ENCODE measurements around the gene SLC17A9.

SLC17A9 gene

GRCh38 chr20:62938105-62938888 lies 14.2 kb upstream of the SLC17A9 start, which contains the start of gene GID8:
TSS of gene GID8 (plus strand) at chr20:62938147. CDS start at chr20:62941503, 3,356 bp downstream.
- DNase-seq (ENCODE audit: low read depth), result no peak

DNA sequence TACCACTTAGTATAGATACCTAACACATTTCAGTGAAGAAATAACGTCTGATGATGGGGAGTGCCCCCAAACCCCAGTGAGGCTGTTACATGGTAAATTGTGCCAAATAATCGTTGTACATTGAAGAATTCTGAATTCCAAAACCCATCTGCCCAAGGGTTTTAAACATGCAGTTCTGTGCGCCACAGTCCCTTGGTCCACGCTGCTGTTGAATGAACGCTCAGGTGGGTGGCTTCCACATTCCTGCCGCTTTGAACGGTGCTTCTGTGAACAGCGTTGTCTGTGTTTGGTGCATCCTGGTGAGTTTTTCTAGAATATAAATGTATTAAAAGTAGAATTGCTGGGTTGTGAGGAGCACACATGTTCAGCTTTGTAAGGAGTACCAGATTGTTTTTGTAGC lies 11.6 kb upstream of the SLC17A9 start:
- no peak for DNase-seq (ENCODE audit: low read depth)

- DNase-seq (ENCODE audit: low read depth), result no peak
Measured at GRCh38 chr20:62941792-62942191, 10.7 kb upstream of the SLC17A9 start.

DNA sequence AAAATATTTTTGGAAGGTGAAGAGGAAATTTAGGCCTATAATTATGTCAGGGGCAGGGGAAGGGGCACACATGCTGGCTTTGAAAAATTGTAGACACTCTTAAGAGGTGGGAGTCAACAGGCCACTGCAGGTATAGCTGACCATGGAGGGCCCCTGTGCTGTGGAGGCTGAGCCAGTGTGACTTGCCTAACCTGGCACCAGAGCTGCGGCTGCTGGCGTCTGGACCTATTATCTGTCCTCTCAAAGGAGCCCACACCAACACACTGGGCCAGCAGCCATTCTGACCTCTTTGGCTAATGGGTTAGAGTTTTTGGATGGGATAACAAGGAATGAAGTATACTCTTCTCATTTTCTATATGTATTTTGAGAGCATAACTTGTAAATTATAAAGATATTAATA lies 10.1 kb upstream of the SLC17A9 start:
- no peak for DNase-seq (ENCODE audit: low read depth)

GRCh38 chr20:62943396-62943795 lies 9.1 kb upstream of the SLC17A9 start:
- DNase-seq (ENCODE audit: low read depth), result no peak

- DNase-seq (ENCODE audit: low read depth), result no peak
Measured at GRCh38 chr20:62944184-62944583, 8.3 kb upstream of the SLC17A9 start.

DNA sequence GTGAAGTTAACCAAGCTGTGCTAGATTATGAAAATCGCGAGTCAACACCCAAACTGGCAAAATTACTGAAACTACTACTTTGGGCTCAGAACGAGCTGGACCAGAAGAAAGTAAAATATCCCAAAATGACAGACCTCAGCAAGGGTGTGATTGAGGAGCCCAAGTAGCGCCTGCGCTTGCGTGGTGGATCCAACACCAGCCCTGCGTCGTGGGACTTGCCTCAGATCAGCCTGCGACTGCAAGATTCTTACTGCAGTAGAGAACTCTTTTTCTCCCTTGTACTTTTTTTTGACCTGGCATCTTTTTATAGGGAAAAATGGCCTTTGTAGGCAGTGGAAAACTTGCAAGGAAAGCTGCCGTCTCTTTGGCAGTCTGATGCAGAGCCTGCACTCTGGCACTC lies 7.8 kb upstream of the SLC17A9 start:
- no peak for DNase-seq (ENCODE audit: low read depth)

- DNase-seq (ENCODE audit: low read depth), result no peak
Measured at GRCh38 chr20:62945771-62946339, 6.7 kb upstream of the SLC17A9 start.

DNA sequence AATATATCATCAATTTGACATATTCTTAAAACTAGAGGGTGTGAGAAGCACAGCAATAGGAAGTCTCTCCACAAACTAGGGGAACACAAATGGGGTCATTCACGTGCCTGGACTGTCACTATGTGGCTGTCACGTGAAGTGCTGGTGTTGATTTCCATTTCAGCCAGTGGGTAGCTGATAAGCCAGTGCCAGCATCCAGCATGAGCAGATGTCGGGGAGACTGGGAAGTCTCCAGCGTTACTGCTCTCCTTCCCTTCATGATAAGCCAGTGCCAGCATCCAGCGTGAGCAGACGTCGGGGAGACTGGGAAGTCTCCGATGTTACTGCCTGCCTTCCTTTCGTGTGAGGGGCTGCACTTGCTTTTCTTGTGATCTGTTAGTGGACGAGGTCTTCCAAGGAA lies 5.6 kb upstream of the SLC17A9 start:
- no peak for DNase-seq (ENCODE audit: low read depth)

DNA sequence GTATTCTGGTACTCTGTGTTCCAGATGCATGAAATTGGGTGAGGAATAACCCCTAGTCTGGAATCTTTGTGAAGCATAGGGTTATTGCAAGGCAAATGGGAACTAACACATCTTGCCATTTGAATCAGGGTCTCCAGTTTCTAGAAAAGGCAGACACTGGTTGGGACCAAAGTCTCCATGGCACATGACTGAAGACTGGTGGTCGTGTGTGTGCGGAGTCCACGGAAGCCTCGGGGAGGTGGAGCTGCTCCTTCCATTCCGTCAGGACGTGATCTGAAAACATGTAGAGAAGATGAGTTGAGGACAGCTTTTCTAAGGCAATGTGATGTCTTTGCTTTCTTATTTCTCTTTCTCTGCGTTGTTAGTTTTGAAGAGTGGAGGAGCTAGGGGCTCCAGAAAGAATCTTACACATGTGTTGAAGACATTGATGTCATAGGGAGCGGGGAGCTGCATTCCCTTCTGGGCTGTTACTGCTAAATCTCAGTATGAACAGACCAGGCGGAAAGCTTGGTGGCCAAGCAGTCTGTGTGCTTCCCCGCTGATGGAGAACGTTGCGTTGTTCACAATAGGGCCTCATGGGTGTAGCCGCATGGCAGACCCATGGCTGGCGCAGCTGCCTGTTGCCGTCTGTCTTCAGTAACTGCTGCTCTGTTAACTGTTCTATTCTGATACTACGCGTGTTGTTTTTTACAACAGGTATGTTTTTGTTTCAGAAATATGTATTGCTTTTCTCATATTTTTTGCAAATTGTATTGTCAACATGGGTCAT lies 4.8 kb upstream of the SLC17A9 start:
- no peak for DNase-seq (ENCODE audit: low read depth)

DNA sequence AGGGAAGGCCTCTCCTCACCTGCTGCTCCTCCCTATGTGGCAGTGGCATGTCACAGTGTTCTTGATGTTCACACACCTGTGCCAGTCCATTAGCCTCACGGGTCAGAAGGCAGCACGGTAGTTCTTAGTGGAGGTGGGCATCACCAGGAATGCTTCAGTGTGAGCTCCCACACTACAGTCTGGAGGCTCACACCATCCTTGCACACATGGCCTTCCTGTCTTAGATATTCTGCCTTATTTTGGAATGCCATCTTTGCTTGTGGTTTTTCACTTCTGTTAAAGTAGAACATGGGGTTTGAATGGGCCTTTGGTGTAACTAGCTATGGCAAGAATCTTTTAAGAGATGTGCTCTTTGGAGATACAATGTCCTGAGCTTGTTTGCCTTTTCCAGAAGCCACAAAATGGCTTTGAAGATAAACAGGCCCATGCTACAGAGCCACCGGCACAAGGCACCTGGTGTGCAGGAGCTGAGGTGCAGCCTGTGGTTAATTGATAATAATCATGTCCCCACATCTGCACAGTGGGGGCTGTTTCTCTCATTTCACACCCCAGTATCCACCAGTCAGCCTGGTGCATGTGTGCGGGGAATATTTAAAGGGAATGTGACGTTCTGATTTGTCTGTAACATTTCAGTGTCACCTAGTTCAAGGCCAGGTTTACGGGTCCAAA lies 3.2 kb upstream of the SLC17A9 start:
- DNase-seq (ENCODE audit: low read depth), result no peak

DNA sequence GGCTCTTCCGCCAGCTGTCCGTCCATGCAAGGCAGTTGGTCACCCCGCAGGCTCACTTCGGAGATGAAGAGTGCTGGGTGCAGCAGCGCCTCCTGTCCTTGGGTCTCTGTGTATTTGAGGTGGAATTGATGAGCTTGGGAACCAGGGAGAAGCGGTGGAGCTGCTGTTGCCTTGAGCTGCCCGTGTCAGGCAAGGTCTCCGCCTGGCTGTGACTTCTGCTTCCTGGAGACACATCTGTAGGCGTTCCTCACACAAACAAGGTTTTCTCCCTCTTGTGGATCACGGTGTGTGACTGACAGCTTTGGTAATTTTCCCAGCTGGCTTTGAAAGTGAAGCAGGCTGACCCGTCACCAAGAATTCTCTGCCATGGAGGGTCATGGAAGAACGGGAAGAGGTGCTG lies 2.5 kb upstream of the SLC17A9 start:
- DNase-seq (ENCODE audit: low read depth), result no peak

GRCh38 chr20:62950741-62951140 lies 1.8 kb upstream of the SLC17A9 start:
- DNase-seq (ENCODE audit: low read depth), result no peak

- no peak for DNase-seq (ENCODE audit: low read depth)
Measured at GRCh38 chr20:62951143-62951895, 1.2 kb upstream of the SLC17A9 start.

- no peak for DNase-seq (ENCODE audit: low read depth)
Measured at GRCh38 chr20:62951896-62952372, 575 bp upstream of the SLC17A9 start.

DNA sequence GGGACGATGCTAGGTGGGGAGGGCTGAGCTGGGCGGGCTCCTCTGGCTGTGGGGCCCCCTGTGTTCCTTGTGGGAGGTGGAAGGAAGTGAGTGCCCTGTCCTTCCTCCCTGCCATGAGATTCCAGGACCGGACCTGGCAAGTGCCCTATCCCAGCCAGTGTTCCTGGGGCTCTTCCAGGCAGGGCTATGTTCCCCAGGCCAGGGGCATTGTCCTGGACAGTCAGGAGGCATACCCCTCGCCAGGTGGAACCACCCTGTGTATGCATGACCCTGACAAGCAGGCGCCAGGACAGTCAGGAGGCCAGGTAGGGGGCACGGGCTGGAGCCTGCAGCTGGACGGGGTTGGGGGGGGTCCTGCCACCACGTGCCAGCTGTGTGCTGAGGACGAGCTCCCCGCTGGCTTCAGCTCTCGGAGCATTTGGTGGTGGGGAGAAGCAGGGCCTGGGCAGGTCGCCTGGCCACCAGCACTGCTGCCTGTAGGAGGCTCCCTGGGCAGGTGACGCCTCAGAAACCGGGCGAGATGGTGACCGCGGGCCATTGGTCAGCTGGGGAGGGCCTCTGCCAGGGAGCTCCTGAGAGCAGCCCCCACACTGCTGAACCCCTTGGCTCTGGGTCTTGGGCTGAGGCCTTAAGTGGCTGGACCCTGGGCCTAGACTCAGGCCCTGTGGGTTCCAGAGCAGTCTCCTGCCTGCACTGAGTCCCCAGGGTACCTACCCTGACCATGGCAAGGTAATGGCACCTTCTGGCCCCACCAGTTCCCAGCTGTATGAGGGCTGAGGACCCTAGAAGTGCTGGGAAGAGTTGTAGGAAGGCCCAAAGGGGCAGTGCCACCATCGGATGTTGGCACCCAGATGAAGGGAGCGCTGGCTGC lies 694 bp downstream of the SLC17A9 start:
- no peak for DNase-seq (ENCODE audit: low read depth)

DNA sequence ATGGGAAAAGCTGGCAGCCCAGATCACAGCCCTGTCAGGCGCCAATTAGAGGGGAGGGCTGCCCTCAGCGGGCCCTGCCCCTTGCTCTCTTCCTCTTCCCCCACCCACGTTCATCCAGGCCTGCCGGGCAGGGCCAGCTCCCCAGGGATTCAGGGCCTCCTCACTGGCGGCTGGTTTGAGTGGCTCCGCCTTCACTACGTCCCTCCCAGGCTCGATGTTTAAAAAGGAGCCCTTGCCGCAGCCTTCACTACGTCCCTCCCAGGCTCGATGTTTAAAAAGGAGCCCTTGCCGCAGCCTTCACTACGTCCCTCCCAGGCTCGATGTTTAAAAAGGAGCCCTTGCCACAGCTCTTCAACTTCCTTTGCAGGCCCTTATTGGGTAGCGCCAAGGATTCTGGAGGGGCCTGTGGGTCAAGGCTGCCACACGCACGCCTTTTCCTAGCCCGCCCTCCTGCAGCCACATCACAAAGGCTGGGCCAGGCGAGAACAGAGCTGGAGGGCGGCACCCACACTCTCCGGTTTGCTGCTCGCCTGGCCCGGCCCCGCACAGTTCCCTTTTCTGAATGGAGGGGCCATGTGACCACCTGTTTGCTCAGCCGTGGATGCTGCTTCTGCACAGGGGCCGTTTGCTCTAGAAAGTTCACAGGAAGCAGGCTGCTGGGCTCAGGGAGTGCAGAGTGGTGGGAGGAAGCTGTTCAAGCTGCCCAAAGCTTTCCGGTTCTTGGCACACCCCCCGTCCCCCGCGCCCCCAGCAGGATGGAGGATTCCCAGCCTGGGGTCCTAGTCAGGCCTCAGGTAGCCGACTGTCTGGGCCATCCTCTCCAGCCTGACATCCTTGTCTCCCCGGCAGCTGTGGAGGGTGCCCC lies 1.6 kb downstream of the SLC17A9 start:
- DNase-seq (ENCODE audit: low read depth), result peak; percentile 42

GRCh38 chr20:62955519-62956386 lies 3.2 kb downstream of the SLC17A9 start:
- DNase-seq (ENCODE audit: low read depth), result no peak

All from activated T-cell treated with anti-CD3 and anti-CD28 coated beads for 24 hours (primary cell).